HEK293 (cell line): ENCODE results near the gene RHOV.
A peak's percentile ranks its signal among the peaks of the same experiment; 100 is the strongest.

Experiments
- KLF1 ChIP-seq: fragments of 450-650 bp; formaldehyde crosslinking; IDR thresholded peaks from 2 replicates; pipeline ENCODE4 v1.5.1; 2016; ENCODE audit warnings: missing biosample characterization, missing genetic modification characterization
- REPIN1 ChIP-seq: fragments of 450-650 bp; formaldehyde crosslinking; IDR thresholded peaks from 2 replicates; pipeline ENCODE4 v1.5.1; 2017; ENCODE audit warnings: missing biosample characterization, missing genetic modification characterization, low read depth
- TCF7L2 ChIP-seq: IDR thresholded peaks from 2 replicates; pipeline ENCODE4 v1.6.1; 2011; ENCODE audit warnings: low read depth, mild to moderate bottlenecking, inconsistent platforms, low read length, moderate library complexity, borderline replicate concordance
- ZBTB8A ChIP-seq: fragments of 450-650 bp; formaldehyde crosslinking; IDR thresholded peaks from 2 replicates; pipeline ENCODE4 v1.5.1; 2016; ENCODE audit warnings: missing biosample characterization, missing genetic modification characterization
- ZNF138 ChIP-seq: fragments of 450-650 bp; formaldehyde crosslinking; IDR thresholded peaks from 2 replicates; pipeline ENCODE4 v1.5.1; 2016; ENCODE audit warnings: missing biosample characterization, missing genetic modification characterization, borderline replicate concordance
- ZNF140 ChIP-seq: fragments of 450-650 bp; formaldehyde crosslinking; IDR thresholded peaks from 2 replicates; pipeline ENCODE4 v1.5.1; 2016; ENCODE audit warnings: missing biosample characterization, missing genetic modification characterization
- ZNF19 ChIP-seq: fragments of 450-650 bp; formaldehyde crosslinking; IDR thresholded peaks from 2 replicates; pipeline ENCODE4; 2016; ENCODE audit warnings: missing biosample characterization, missing genetic modification characterization, low read depth
- ZNF585B ChIP-seq: fragments of 450-650 bp; formaldehyde crosslinking; IDR thresholded peaks from 2 replicates; pipeline ENCODE4 v1.5.1; 2016; ENCODE audit warnings: missing biosample characterization, missing genetic modification characterization
- ZNF670 ChIP-seq: fragments of 450-650 bp; formaldehyde crosslinking; IDR thresholded peaks from 2 replicates; pipeline ENCODE4 v1.5.1; 2016; ENCODE audit warnings: missing biosample characterization, missing genetic modification characterization, low read depth
- TF ChIP-seq, protein P1 (sequence below): fragments of 450-650 bp; formaldehyde crosslinking; IDR thresholded peaks from 2 replicates; pipeline ENCODE4 v1.5.1; 2016; ENCODE audit warnings: missing biosample characterization, missing genetic modification characterization
- TF ChIP-seq, protein P2 (sequence below): fragments of 450-650 bp; formaldehyde crosslinking; IDR thresholded peaks from 2 replicates; pipeline ENCODE4 v1.5.1; 2016; ENCODE audit warnings: missing biosample characterization, missing genetic modification characterization
- TF ChIP-seq, protein P3 (sequence below): fragments of 450-650 bp; formaldehyde crosslinking; IDR thresholded peaks from 2 replicates; pipeline ENCODE4 v1.5.1; 2016; ENCODE audit warnings: missing biosample characterization, missing genetic modification characterization, low read depth
- TF ChIP-seq, protein P4 (sequence below): fragments of 450-650 bp; formaldehyde crosslinking; IDR thresholded peaks from 2 replicates; pipeline ENCODE4 v1.5.1; 2016; ENCODE audit warnings: missing biosample characterization, missing genetic modification characterization
- TF ChIP-seq, protein P5 (sequence below): fragments of 450-650 bp; formaldehyde crosslinking; IDR thresholded peaks from 2 replicates; pipeline ENCODE4 v1.5.1; 2016; ENCODE audit warnings: missing biosample characterization, missing genetic modification characterization

DNA sequence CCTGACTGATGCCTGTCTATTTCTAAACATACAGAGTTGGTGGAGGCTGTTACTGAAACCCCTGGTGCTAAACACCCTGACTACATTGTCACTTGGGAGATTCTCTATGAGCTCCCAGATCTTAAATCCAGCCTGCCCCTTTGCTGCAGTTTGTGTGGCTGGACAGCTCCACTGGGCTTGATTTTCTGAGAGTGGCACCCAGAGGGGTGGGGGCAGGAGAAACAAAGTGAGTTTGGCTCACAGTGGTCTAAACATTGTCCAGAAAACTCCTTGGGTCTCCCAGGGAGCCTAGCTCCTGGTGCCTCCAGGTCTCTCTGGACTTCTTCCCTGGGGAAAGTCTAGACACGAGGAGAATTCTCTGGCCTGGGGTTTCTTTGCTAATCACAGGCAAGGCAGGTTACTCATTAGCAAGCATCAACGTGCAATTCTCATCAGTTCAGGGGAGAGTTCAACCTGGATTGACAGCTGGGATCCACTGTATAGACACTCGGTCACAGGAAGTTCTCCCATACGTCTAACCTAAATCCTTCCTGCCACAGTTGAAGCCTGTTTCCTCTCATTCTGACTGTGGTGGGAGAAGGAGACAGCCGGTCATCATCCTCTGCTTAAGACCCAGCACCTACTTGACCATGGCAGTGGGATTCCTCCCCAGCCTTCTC is 48.0 kb upstream of the RHOV start:
- TF ChIP-seq, protein P1, sequence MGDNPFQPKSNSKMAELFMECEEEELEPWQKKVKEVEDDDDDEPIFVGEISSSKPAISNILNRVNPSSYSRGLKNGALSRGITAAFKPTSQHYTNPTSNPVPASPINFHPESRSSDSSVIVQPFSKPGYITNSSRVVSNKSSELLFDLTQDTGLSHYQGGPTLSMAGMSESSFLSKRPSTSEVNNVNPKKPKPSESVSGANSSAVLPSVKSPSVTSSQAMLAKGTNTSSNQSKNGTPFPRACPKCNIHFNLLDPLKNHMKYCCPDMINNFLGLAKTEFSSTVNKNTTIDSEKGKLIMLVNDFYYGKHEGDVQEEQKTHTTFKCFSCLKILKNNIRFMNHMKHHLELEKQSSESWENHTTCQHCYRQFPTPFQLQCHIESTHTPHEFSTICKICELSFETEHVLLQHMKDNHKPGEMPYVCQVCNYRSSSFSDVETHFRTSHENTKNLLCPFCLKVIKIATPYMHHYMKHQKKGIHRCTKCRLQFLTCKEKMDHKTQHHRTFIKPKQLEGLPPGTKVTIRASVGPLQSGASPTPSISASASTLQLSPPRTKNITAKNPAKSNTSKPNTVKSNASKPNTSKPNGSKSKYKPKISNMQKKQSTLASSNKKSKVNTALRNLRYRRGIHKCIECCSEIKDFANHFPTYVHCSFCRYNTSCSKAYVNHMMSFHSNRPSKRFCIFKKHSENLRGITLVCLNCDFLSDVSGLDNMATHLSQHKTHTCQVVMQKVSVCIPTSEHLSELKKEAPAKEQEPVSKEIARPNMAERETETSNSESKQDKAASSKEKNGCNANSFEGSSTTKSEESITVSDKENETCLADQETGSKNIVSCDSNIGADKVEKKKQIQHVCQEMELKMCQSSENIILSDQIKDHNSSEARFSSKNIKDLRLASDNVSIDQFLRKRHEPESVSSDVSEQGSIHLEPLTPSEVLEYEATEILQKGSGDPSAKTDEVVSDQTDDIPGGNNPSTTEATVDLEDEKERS (tag by site-specific recombination) = no peak
- TF ChIP-seq, protein P2, sequence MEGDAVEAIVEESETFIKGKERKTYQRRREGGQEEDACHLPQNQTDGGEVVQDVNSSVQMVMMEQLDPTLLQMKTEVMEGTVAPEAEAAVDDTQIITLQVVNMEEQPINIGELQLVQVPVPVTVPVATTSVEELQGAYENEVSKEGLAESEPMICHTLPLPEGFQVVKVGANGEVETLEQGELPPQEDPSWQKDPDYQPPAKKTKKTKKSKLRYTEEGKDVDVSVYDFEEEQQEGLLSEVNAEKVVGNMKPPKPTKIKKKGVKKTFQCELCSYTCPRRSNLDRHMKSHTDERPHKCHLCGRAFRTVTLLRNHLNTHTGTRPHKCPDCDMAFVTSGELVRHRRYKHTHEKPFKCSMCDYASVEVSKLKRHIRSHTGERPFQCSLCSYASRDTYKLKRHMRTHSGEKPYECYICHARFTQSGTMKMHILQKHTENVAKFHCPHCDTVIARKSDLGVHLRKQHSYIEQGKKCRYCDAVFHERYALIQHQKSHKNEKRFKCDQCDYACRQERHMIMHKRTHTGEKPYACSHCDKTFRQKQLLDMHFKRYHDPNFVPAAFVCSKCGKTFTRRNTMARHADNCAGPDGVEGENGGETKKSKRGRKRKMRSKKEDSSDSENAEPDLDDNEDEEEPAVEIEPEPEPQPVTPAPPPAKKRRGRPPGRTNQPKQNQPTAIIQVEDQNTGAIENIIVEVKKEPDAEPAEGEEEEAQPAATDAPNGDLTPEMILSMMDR (tag by site-specific recombination) = no peak
- TF ChIP-seq KLF1 (tag by site-specific recombination) = no peak
- TF ChIP-seq ZBTB8A (tag by site-specific recombination) = no peak
- TF ChIP-seq ZNF138 (tag by site-specific recombination) = no peak
- TF ChIP-seq, protein P3, sequence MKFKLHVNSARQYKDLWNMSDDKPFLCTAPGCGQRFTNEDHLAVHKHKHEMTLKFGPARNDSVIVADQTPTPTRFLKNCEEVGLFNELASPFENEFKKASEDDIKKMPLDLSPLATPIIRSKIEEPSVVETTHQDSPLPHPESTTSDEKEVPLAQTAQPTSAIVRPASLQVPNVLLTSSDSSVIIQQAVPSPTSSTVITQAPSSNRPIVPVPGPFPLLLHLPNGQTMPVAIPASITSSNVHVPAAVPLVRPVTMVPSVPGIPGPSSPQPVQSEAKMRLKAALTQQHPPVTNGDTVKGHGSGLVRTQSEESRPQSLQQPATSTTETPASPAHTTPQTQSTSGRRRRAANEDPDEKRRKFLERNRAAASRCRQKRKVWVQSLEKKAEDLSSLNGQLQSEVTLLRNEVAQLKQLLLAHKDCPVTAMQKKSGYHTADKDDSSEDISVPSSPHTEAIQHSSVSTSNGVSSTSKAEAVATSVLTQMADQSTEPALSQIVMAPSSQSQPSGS (tag by site-specific recombination) = no peak
- TF ChIP-seq, protein P4, sequence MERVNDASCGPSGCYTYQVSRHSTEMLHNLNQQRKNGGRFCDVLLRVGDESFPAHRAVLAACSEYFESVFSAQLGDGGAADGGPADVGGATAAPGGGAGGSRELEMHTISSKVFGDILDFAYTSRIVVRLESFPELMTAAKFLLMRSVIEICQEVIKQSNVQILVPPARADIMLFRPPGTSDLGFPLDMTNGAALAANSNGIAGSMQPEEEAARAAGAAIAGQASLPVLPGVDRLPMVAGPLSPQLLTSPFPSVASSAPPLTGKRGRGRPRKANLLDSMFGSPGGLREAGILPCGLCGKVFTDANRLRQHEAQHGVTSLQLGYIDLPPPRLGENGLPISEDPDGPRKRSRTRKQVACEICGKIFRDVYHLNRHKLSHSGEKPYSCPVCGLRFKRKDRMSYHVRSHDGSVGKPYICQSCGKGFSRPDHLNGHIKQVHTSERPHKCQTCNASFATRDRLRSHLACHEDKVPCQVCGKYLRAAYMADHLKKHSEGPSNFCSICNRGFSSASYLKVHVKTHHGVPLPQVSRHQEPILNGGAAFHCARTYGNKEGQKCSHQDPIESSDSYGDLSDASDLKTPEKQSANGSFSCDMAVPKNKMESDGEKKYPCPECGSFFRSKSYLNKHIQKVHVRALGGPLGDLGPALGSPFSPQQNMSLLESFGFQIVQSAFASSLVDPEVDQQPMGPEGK (tag by site-specific recombination) = no peak
- no peak for TF ChIP-seq ZNF19 (tag by site-specific recombination)
- TF ChIP-seq ZNF140 (tag by site-specific recombination) = no peak
- no peak for TF ChIP-seq ZNF670 (tag by site-specific recombination)
- no peak for TF ChIP-seq REPIN1 (tag by site-specific recombination)
- TF ChIP-seq, protein P5, sequence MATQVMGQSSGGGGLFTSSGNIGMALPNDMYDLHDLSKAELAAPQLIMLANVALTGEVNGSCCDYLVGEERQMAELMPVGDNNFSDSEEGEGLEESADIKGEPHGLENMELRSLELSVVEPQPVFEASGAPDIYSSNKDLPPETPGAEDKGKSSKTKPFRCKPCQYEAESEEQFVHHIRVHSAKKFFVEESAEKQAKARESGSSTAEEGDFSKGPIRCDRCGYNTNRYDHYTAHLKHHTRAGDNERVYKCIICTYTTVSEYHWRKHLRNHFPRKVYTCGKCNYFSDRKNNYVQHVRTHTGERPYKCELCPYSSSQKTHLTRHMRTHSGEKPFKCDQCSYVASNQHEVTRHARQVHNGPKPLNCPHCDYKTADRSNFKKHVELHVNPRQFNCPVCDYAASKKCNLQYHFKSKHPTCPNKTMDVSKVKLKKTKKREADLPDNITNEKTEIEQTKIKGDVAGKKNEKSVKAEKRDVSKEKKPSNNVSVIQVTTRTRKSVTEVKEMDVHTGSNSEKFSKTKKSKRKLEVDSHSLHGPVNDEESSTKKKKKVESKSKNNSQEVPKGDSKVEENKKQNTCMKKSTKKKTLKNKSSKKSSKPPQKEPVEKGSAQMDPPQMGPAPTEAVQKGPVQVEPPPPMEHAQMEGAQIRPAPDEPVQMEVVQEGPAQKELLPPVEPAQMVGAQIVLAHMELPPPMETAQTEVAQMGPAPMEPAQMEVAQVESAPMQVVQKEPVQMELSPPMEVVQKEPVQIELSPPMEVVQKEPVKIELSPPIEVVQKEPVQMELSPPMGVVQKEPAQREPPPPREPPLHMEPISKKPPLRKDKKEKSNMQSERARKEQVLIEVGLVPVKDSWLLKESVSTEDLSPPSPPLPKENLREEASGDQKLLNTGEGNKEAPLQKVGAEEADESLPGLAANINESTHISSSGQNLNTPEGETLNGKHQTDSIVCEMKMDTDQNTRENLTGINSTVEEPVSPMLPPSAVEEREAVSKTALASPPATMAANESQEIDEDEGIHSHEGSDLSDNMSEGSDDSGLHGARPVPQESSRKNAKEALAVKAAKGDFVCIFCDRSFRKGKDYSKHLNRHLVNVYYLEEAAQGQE = peak; percentile 76
- no peak for TF ChIP-seq ZNF585B (tag by site-specific recombination)
- no peak for TF ChIP-seq TCF7L2
